ENCODE data around the gene MYO5B. TPM values are rescaled to one million over a fixed set of nuclear protein-coding genes. Genes with fewer than 3 reads are reported as not detected.

Gene MYO5B
- total RNA-seq, 4 donors from 2014 or later = 2.0 to 13.9 (median 5.3) TPM

- H3K27ac ChIP-seq (replicated peaks in 1 of 4) = no peak overlapping the region
- no peaks in the 10 kb centered on the region for H3K36me3 ChIP-seq
- H3K27me3 ChIP-seq = no peaks in the 10 kb centered on the region
- H3K9me3 ChIP-seq = no peaks in the 10 kb centered on the region
- intact Hi-C loops (cut with DNase I) = no loop called here
- DNase-seq (ENCODE audit: extremely low spot score) = no peak
- WGBS = 83% methylated on average over 4 of the region's 4 CpGs
- H3K4me3 ChIP-seq = no peak overlapping the region
- H3K4me1 ChIP-seq = peaks cover 0 to 8% (median 0%) of the 10 kb centered on the region in 4 donors
- no peak for TF ChIP-seq POLR2AphosphoS5 (IDR thresholded peaks at IDR 0.05)
- no peak for TF ChIP-seq EP300 (IDR thresholded peaks at IDR 0.05)
- TF ChIP-seq POLR2A (IDR thresholded peaks at IDR 0.05; ENCODE audit: low read depth) = no peak
- TF ChIP-seq CTCF (IDR thresholded peaks at IDR 0.05) = no peak
These were observed 129.4 kb downstream of the MYO5B start for GRCh38 chr18:50065527-50065926.

GRCh38 chr18:50065039-50065438 lies 129.9 kb downstream of the MYO5B start:
- no peak for DNase-seq (ENCODE audit: extremely low spot score)
- Histone ChIP-seq H3K27me3 (no peaks in the 10 kb centered on the region), H3K4me3 (no peak overlapping the region), H3K27ac (replicated peaks in 1 of 4) (no peak overlapping the region), H3K9me3 (no peaks in the 10 kb centered on the region), H3K4me1 (peaks cover 0 to 8% (median 0%) of the 10 kb centered on the region in 4 donors), H3K36me3 (no peaks in the 10 kb centered on the region)
- WGBS = 88% methylated on average over 3 of the region's 3 CpGs
- no peak for TF ChIP-seq EP300 (IDR thresholded peaks at IDR 0.05)
- TF ChIP-seq POLR2AphosphoS5 (IDR thresholded peaks at IDR 0.05) = no peak
- no peak for TF ChIP-seq CTCF (IDR thresholded peaks at IDR 0.05)
- TF ChIP-seq POLR2A (IDR thresholded peaks at IDR 0.05; ENCODE audit: low read depth) = no peak
- intact Hi-C loops (cut with DNase I) = no loop called here

GRCh38 chr18:50061876-50062517 lies 132.9 kb downstream of the MYO5B start:
- no peak overlapping the region for H3K4me3 ChIP-seq
- DNase-seq (ENCODE audit: extremely low spot score) = no peak
- no peak for TF ChIP-seq EP300 (IDR thresholded peaks at IDR 0.05)
- TF ChIP-seq POLR2A (IDR thresholded peaks at IDR 0.05; ENCODE audit: low read depth) = no peak
- no peak for TF ChIP-seq POLR2AphosphoS5 (IDR thresholded peaks at IDR 0.05)
- no peak for TF ChIP-seq CTCF (IDR thresholded peaks at IDR 0.05)
- peaks cover 0 to 8% (median 0%) of the 10 kb centered on the region in 4 donors for H3K4me1 ChIP-seq
- no peaks in the 10 kb centered on the region for H3K27me3 ChIP-seq
- no peaks in the 10 kb centered on the region for H3K9me3 ChIP-seq
- intact Hi-C loops (cut with DNase I) = no loop called here
- 30% methylated on average over 4 of the region's 4 CpGs for WGBS
- H3K36me3 ChIP-seq = no peaks in the 10 kb centered on the region
- no peak overlapping the region for H3K27ac ChIP-seq (replicated peaks in 1 of 4)

GRCh38 chr18:50060822-50061221 lies 134.1 kb downstream of the MYO5B start:
- Histone ChIP-seq H3K9me3 (no peaks in the 10 kb centered on the region), H3K36me3 (no peaks in the 10 kb centered on the region), H3K27ac (replicated peaks in 1 of 4) (no peak overlapping the region), H3K4me3 (no peak overlapping the region), H3K4me1 (peaks cover 0 to 8% (median 0%) of the 10 kb centered on the region in 4 donors), H3K27me3 (no peaks in the 10 kb centered on the region)
- WGBS = 88% methylated on average over 2 of the region's 2 CpGs
- intact Hi-C loops (cut with DNase I) = no loop called here
- DNase-seq (ENCODE audit: extremely low spot score) = no peak
- TF ChIP-seq EP300 (IDR thresholded peaks at IDR 0.05) = no peak
- no peak for TF ChIP-seq POLR2AphosphoS5 (IDR thresholded peaks at IDR 0.05)
- no peak for TF ChIP-seq CTCF (IDR thresholded peaks at IDR 0.05)
- TF ChIP-seq POLR2A (IDR thresholded peaks at IDR 0.05; ENCODE audit: low read depth) = no peak

GRCh38 chr18:50058731-50059130 lies 136.2 kb downstream of the MYO5B start:
- H3K4me3 ChIP-seq = no peak overlapping the region
- 89% methylated on average over 4 of the region's 4 CpGs for WGBS
- H3K27me3 ChIP-seq = no peaks in the 10 kb centered on the region
- no peaks in the 10 kb centered on the region for H3K36me3 ChIP-seq
- intact Hi-C loops (cut with DNase I) = no loop called here
- peaks cover 0 to 8% (median 0%) of the 10 kb centered on the region in 4 donors for H3K4me1 ChIP-seq
- DNase-seq (ENCODE audit: extremely low spot score) = no peak
- no peaks in the 10 kb centered on the region for H3K9me3 ChIP-seq
- TF ChIP-seq POLR2A (IDR thresholded peaks at IDR 0.05; ENCODE audit: low read depth) (no peak), CTCF (IDR thresholded peaks at IDR 0.05) (no peak), POLR2AphosphoS5 (IDR thresholded peaks at IDR 0.05) (no peak), EP300 (IDR thresholded peaks at IDR 0.05) (no peak)
- H3K27ac ChIP-seq (replicated peaks in 1 of 4) = no peak overlapping the region

All from esophagus muscularis mucosa (tissue), 4 donors.